IMR-90 (cell line): ENCODE results near the gene ATP6V0C. TPM values are rescaled to one million over a fixed set of nuclear protein-coding genes. Genes with fewer than 3 reads are reported as not detected.

Source experiments
- ATAC-seq: fragments of 200-7000 bp; cut with Tn5 transposase; 2 replicates; pipeline ENCODE4 v1.9.1; 2020; ENCODE audit warnings: low read depth, mild to moderate bottlenecking, moderate library complexity
- BruUV-seq: library from RNA; stranded (reverse); fragments of 400-500 nt; replicated peaks from 2 replicates; lab custom pipeline; 2021; lab: Mats Ljungman, UMichigan
- CTCF ChIA-PET: fragments of 300-600 bp; formaldehyde crosslinking; extraction: SDS; loops from one replicate; lab custom pipeline; 2021; ENCODE audit warnings: antibody characterized with exemption; lab: Yijun Ruan, JAX
- POLR2A ChIA-PET: fragments of 300-600 bp; sonication (Branson Sonifier 250); formaldehyde crosslinking; loops from one replicate; lab custom pipeline; 2022; ENCODE audit warnings: antibody characterized with exemption; ENCODE audit not compliant: unreplicated experiment; lab: Charles Lee
- DNase-seq: peaks from one replicate; pipeline ENCODE4 v3.0.0; 2013
- H2AFZ ChIP-seq: replicated peaks from 2 replicates; pipeline ENCODE3; 2013; ENCODE audit warnings: low read length, mild to moderate bottlenecking; ENCODE audit not compliant: poor library complexity
- H2AK5ac ChIP-seq: 2 replicates; pipeline ENCODE4 v1.6.1; 2013; ENCODE audit warnings: low read depth, low read length, inconsistent platforms
- H2AK9ac ChIP-seq: replicated peaks from 2 replicates; pipeline ENCODE3; 2013; ENCODE audit warnings: mild to moderate bottlenecking, low read depth, low read length, moderate library complexity; ENCODE audit not compliant: poor library complexity
- H2BK120ac ChIP-seq: 2 replicates; pipeline ENCODE4 v1.6.1; 2013; ENCODE audit warnings: low read depth, low read length, inconsistent platforms
- H2BK15ac ChIP-seq: 3 replicates; pipeline ENCODE4 v1.6.1; 2013; ENCODE audit warnings: low read depth, low read length, inconsistent platforms
- H2BK20ac ChIP-seq: 2 replicates; pipeline ENCODE4 v1.6.1; 2013; ENCODE audit warnings: low read depth, mild to moderate bottlenecking, inconsistent platforms, low read length, moderate library complexity
- H2BK5ac ChIP-seq: 2 replicates; pipeline ENCODE4 v1.6.1; 2013; ENCODE audit warnings: mild to moderate bottlenecking, low read depth, low read length, inconsistent platforms; ENCODE audit not compliant: poor library complexity, severe bottlenecking
- H3K14ac ChIP-seq: replicated peaks from 2 replicates; pipeline ENCODE4 v1.6.1; 2013; ENCODE audit warnings: low read depth, low read length, inconsistent platforms
- H3K18ac ChIP-seq: 2 replicates; pipeline ENCODE4 v1.6.1; 2013; ENCODE audit warnings: low read depth, low read length, control low read depth
- H3K23ac ChIP-seq: 2 replicates; pipeline ENCODE4 v1.6.1; 2013; ENCODE audit warnings: low read depth, low read length, inconsistent platforms
- H3K27ac ChIP-seq: 2 replicates; pipeline ENCODE4 v1.5.1; 2013; ENCODE audit warnings: mild to moderate bottlenecking, control low read depth, low read length; ENCODE audit not compliant: insufficient read depth
- H3K27me3 ChIP-seq: 2 replicates; pipeline ENCODE4 v1.6.1; 2013; ENCODE audit warnings: low read length; ENCODE audit not compliant: control insufficient read depth, insufficient read depth
- H3K36me3 ChIP-seq: 2 replicates; pipeline ENCODE4 v1.6.1; 2013; ENCODE audit warnings: low read length, mixed read lengths; ENCODE audit not compliant: control insufficient read depth, insufficient read depth
- H3K4ac ChIP-seq: 2 replicates; pipeline ENCODE4 v1.6.1; 2013; ENCODE audit warnings: low read depth, low read length, inconsistent platforms
- H3K4me1 ChIP-seq: 2 replicates; pipeline ENCODE4 v1.6.1; 2013; ENCODE audit warnings: low read length, mixed read lengths; ENCODE audit not compliant: control insufficient read depth, insufficient read depth
- H3K4me2 ChIP-seq: 2 replicates; pipeline ENCODE4 v1.6.1; 2013; ENCODE audit warnings: low read depth, mild to moderate bottlenecking, control low read depth, low read length, moderate library complexity
- H3K4me3 ChIP-seq: 2 replicates; pipeline ENCODE4 v1.5.1; 2013; ENCODE audit warnings: low read depth, mild to moderate bottlenecking, control low read depth, low read length, moderate library complexity; ENCODE audit not compliant: insufficient read depth
- H3K56ac ChIP-seq: 2 replicates; pipeline ENCODE4 v1.6.1; 2013; ENCODE audit warnings: low read length, inconsistent platforms; ENCODE audit not compliant: insufficient read depth; ENCODE audit errors: extremely low read depth
- H3K79me1 ChIP-seq, 2 experiments: 2 replicates each; pipeline ENCODE4 v1.6.1; 2013; ENCODE audit warnings: low read length in 2 of 2, inconsistent platforms in 1 of 2, low read depth in 1 of 2
- H3K9ac ChIP-seq: 2 replicates; pipeline ENCODE4 v1.6.1; 2013; ENCODE audit warnings: low read depth, low read length, control low read depth
- H3K9me1 ChIP-seq: 2 replicates; pipeline ENCODE4 v1.6.1; 2013; ENCODE audit warnings: low read length, inconsistent platforms; ENCODE audit not compliant: insufficient read depth
- H3K9me3 ChIP-seq: 2 replicates; pipeline ENCODE4 v1.6.1; 2013; ENCODE audit warnings: low read length; ENCODE audit not compliant: control insufficient read depth, insufficient read depth
- H4K20me1 ChIP-seq: 2 replicates; pipeline ENCODE4 v1.6.1; 2013; ENCODE audit warnings: low read length, inconsistent platforms; ENCODE audit not compliant: insufficient read depth
- H4K5ac ChIP-seq: 2 replicates; pipeline ENCODE4 v1.6.1; 2013; ENCODE audit warnings: mild to moderate bottlenecking, low read depth, low read length, control low read depth
- H4K8ac ChIP-seq, 2 experiments: 2 replicates each; pipeline ENCODE4 v1.6.1; 2013; ENCODE audit warnings: low read depth in 2 of 2, low read length in 2 of 2, control low read depth in 1 of 2, inconsistent platforms in 1 of 2
- H4K91ac ChIP-seq: 2 replicates; pipeline ENCODE4 v1.6.1; 2013; ENCODE audit warnings: low read depth, low read length, inconsistent platforms; ENCODE audit not compliant: insufficient read depth
- CEBPB ChIP-seq: IDR thresholded peaks from 2 replicates; pipeline ENCODE4 v1.6.1; 2012; ENCODE audit warnings: low read depth, low read length, improper control_type of control experiment
- CHD1 ChIP-seq: IDR thresholded peaks from 2 replicates; pipeline ENCODE4 v1.6.1; 2012; ENCODE audit warnings: low read depth, low read length, improper control_type of control experiment
- MAFK ChIP-seq: IDR thresholded peaks from 2 replicates; pipeline ENCODE4 v1.6.1; 2012; ENCODE audit warnings: low read depth, low read length, improper control_type of control experiment
- MAZ ChIP-seq: IDR thresholded peaks from 2 replicates; pipeline ENCODE4 v1.6.1; 2012; ENCODE audit warnings: low read depth, mild to moderate bottlenecking, low read length, improper control_type of control experiment, moderate library complexity, borderline replicate concordance
- MXI1 ChIP-seq: IDR thresholded peaks from 2 replicates; pipeline ENCODE4 v1.6.1; 2012; ENCODE audit warnings: low read depth, mild to moderate bottlenecking, low read length, moderate library complexity, borderline replicate concordance
- NFE2L2 ChIP-seq: fragments of 150-350 bp; IDR thresholded peaks from 2 replicates; pipeline ENCODE4 v1.6.1; 2016; ENCODE audit warnings: low read depth, mild to moderate bottlenecking, low read length
- RAD21 ChIP-seq: IDR thresholded peaks from 2 replicates; pipeline ENCODE4 v1.6.1; 2012; ENCODE audit warnings: low read length, improper control_type of control experiment
- RFX5 ChIP-seq: IDR thresholded peaks from 2 replicates; pipeline ENCODE4 v1.8.0; 2012; ENCODE audit warnings: low read depth, mild to moderate bottlenecking, low read length, moderate library complexity
- USF2 ChIP-seq: fragments of 150-350 bp; IDR thresholded peaks from 2 replicates; pipeline ENCODE4 v1.6.1; 2017; ENCODE audit warnings: mild to moderate bottlenecking, antibody characterized with exemption, low read length, low read depth
- WGBS, 2 experiments: methylation state at CpG; one replicate each; pipeline versions ENCODE4 v1.1.5 to v1.1.7; 2013; ENCODE audit warnings: missing lambda C conversion rate in 2 of 2; ENCODE audit not compliant: insufficient read length in 1 of 2; ENCODE audit errors: extremely low coverage in 2 of 2; 5-methylcytosine and 5-hydroxymethylcytosine counted together
- dilution Hi-C: fragments of 300-500 bp; cut with HindIII; formaldehyde crosslinking; loops from one replicate; pipeline ENCODE4 v1.14.3; 2018; ENCODE audit warnings: low sequenced_read_pairs; ENCODE audit not compliant: unreplicated experiment
- in situ Hi-C: fragments of 300-500 bp; cut with MboI; formaldehyde crosslinking; loops from 3 replicates; pipeline ENCODE4 v1.14.3; 2019; ENCODE audit warnings: low sequenced_read_pairs, inconsistent platforms, mixed read lengths
- intact Hi-C: fragments of 100-400 bp; cut with micrococcal nuclease; formaldehyde crosslinking; loops from 2 replicates; pipeline ENCODE4 v1.10.0; 2022
- polyA plus RNA-seq, 3 experiments: library from polyadenylated mRNA; depleted of rRNA; stranded (reverse); fragments of >200 nt; gene quantifications; 2 replicates each; pipeline ENCODE4 v1.2.3, GENCODE V29; 2012; ENCODE audit warnings: low replicate concordance in 1 of 3
- total RNA-seq: library from RNA; depleted of rRNA; stranded (reverse); fragments of >200 nt; gene quantifications from 2 replicates; pipeline ENCODE4 v1.2.3, GENCODE V29; 2012

Gene ATP6V0C
- total and polyA plus RNA-seq, 2 of the 4 experiments (the other 2 are of a cell fraction) = 8.4 to 107 TPM

GRCh38 chr16:2464333-2464732, 49.4 kb upstream of the ATP6V0C start:
- in situ Hi-C loops = no loop called here
- intact Hi-C loops = no loop called here
- DNase-seq = no peak
- Histone ChIP-seq H3K9ac (no peak overlapping the region), H3K18ac (no peak overlapping the region), H4K20me1 (no peaks in the 10 kb centered on the region; the same call in 1 of the 2 replicates), H3K4me1 (peaks cover 13% of the 10 kb centered on the region), H3K4me3 (no peak overlapping the region), H3K23ac (no peak overlapping the region), H3K9me1 (peaks cover 5% of the 10 kb centered on the region), H3K27ac (no peak overlapping the region), H3K36me3 (no peaks in the 10 kb centered on the region), H4K8ac (no peak overlapping the region), H2BK20ac (no peak overlapping the region), H3K79me1 (peaks cover 3 to 31% of the 10 kb centered on the region in 2 experiments; a peak in 1 of 4 replicates), H3K14ac (no peak overlapping the region), H2AK5ac (no peak overlapping the region), H2BK5ac (no peak overlapping the region), H2BK15ac (no peak overlapping the region), H3K56ac (no peak overlapping the region), H3K9me3 (no peaks in the 10 kb centered on the region), H3K4me2 (no peak overlapping the region), H2AFZ (no peak overlapping the region), H2AK9ac (no peak overlapping the region), H3K27me3 (no peaks in the 10 kb centered on the region), H4K5ac (no peak overlapping the region), H2BK120ac (no peak overlapping the region), H4K91ac (no peak overlapping the region), H3K4ac (no peak overlapping the region)
- dilution Hi-C loops = no loop called here
- CTCF ChIA-PET = no interaction called here
- no peak for ATAC-seq
- WGBS, 2 experiments = 80% methylated on average over 2 of the region's 12 CpGs; no CpG with 5 or more reads in 1 of the 2 experiments
- POLR2A ChIA-PET = no interaction called here
- TF ChIP-seq CEBPB (no peak), CHD1 (no peak), MAZ (no peak), MAFK (no peak), RAD21 (no peak), MXI1 (no peak), NFE2L2 (no peak), RFX5 (no peak), USF2 (no peak)
- BruUV-seq = no TSS peak
